NCI-H2107 treated with DMSO at 0.1 percent for 48 hours (cell line): ENCODE results near the gene BMP7.

ENCODE experiments used
- DNase-seq: peaks from one replicate; lab custom pipeline; 2025; ENCODE audit not compliant: unreplicated experiment; lab: John Stamatoyannopoulos, UW

The BMP7 gene

GRCh38 chr20:57155415-57155814 is 111.0 kb downstream of the BMP7 start:
- DNase-seq, result no peak

DNA sequence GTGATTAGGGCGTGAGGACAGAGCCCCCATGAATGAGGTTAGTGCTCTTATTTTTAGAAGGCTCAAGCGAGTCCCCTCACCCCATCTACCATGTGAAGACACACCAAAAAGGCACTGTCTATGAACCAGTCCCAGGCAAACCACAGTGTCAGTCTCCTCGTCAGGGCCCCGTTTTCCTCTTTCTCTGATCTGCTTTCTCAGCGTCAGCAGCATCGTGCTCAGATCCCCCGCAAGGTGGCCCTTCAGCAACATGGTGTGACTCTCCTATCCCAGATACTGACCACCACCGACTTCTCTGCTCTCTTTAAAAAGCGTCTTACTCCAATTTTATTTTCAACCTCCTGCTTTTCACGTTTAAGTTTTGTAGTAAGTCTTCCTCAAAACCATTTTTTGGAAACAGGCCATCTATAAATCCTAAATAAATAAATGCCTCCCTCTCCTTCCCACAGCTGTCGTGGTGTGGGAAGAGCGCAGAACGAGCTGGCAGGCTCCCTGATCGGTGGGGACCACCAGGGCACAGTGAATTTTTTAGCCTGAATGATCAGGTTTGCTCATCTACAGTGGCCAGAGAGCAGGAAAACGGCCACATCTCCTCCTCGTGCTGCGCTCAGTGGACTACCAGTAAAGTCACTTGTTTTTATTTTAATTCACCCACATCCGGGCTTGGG is 113.1 kb downstream of the BMP7 start:
- no peak for DNase-seq

- no peak for DNase-seq
These were observed 113.9 kb downstream of the BMP7 start for GRCh38 chr20:57152557-57152956.

DNA sequence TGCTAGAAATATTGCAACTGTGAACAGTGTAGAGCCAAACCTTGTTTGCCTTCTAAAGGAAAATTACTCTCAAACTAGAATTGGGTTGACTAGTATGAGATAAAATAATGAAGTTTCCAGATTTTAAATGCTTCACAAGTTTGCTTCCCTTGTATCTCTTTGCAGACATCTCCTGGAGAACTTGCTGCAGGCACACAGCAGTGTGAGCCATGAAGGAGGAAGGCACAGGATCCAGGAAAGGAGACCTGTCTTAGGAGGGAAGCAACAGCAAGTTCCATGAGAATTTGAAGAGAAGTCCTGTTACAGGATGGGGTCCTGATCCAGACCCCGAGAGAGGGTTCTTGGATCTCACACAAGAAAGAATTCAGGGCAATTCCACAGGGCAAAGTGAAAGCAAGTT is 115.9 kb downstream of the BMP7 start:
- DNase-seq, result no peak

DNA sequence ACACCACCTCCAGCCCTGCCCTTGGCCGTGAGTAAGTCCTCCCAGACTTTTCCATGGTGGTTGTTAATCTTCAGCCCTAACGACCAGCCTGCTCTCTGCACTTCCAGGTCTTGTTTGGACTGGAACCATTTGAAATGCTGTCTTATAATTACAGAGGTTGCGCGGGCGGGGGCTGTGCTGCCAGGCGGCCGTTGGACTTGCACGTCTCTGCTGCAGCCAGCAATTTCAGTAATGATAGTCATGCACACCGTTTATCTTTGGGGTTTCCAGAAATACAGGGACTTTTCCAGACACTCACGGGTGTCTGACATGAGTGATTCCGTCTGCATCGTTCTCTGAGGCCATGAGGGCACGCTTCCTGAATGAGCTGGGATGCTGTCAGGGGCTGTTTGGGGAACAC is 118.2 kb downstream of the BMP7 start:
- no peak for DNase-seq

GRCh38 chr20:57147185-57147584 is 119.3 kb downstream of the BMP7 start:
- DNase-seq, result no peak

DNA sequence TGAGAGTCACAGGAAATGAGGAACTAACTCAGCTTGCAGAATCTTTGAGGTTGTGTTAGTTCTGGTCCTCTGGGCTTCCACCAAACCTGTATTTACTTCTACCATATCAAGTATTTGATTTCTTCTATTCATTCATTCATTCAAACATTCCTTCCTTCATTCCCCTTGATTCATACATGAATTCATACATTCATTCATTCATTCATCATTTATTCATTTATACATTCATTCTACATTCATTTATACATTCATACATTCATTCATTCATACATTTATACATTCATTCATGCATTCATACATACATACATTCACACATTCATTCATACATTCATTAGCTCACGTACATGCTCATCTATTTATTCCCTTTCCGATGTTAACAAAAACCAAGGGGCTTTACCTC is 120.3 kb downstream of the BMP7 start:
- no peak for DNase-seq

DNA sequence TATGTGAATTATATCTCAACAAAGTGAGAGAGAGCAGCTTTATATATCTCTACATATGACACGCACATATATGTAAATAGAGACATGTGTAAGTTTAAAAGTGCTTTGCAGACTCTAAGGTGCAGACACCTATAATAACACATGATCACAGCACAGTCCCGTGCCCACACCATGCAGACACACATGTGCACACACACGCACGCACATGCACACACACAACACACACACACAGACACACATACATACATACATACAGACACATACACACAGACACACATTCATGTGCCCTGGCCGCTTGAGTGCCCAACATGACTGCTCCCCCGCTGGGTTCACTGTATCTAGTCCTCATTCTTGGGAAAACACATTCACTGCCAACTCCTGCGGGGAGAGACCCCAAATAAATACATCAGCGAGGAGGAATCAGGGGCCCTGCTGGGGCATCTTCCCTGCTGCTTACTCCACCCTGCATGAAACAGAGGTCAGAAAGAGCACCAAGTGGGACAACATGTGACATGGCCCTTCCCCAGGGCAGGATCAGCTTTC is 121.3 kb downstream of the BMP7 start:
- no peak for DNase-seq

DNA sequence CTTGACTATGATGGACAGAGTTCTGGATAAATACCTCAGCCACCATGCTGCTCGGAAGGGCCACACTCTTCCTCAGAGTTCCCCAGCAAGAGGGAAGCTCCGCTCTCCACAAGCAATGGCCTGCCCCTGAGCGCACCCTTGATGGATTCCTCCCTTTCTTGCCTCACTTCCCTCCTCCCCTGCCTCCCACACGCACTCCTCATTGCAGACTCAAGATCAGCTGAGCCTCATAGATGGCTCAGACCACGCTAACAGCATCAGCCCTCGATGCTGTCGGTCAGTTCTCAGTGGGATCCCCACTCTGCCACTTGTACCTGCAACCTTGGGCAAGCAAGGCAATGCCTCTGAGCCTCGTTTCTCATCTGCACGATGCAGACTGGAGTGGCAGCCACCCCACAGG is 123.3 kb downstream of the BMP7 start:
- no peak for DNase-seq

DNA sequence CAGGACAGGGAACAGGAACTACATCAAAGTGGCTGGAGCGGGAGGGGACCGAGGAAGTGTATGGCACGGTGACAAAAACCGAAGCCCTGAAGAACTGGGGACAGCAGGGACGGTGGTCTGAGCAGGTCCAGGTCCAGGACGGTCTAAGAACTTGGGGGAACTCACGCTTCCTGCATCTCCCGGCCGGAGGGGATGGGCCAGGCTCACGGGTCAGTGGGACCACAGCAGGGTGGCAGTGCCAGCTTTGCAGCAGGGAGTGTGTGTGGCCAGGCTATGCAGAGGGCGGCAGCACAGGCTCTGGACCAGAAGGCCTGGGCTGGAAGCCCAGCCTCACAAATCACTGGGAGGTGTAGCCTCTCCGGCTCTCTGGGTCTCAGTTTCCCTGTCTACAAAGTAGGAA is 123.8 kb downstream of the BMP7 start:
- DNase-seq, result no peak

DNA sequence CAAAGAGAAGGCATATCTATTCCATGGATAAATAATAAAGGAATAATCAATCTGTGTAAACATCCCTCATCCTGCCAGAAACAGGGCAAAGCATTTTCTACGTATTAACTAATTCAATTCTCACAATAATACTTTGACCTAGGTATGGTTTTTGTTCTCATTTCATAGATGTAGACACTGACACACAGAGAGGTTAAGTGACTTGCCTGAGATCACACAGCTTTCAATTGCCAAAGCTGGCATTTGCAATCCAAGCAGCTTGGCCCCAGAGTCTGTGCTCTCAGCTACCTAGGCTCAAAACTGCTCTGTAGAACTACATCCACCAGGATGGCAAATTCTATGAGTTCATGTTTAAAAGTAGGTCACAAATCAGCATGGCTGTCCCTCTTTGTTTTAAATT is 124.9 kb downstream of the BMP7 start:
- no peak for DNase-seq

DNA sequence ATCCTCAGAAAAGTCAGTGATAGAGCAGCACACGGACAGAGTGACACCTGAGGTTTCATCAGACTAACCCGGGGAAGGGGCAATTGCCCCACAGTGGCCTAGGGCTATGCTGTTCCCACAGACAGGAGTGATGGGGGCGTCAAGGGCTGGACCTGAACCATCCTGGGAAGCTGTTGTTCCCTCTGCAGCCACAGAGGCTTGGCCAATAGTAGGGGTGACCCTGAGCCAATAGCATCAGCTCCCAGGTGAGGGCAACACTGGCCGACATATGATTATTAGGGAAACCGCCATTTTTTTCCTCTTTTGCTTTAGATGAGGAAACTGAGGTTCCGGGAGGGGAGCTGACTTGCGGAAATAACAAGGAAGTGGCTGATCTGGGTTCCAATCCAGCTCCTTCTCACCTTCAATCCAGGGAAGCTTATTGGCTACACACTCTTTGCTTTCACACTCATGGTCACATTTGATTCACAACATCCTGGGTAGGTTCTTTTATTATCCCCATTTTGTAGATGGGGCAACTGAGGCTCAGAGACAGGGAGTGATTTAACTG is 126.0 kb downstream of the BMP7 start:
- DNase-seq, result no peak

- DNase-seq, result no peak
These were observed 126.9 kb downstream of the BMP7 start for GRCh38 chr20:57139342-57140093.

- no peak for DNase-seq
These were observed 128.0 kb downstream of the BMP7 start for GRCh38 chr20:57138198-57138995.

DNA sequence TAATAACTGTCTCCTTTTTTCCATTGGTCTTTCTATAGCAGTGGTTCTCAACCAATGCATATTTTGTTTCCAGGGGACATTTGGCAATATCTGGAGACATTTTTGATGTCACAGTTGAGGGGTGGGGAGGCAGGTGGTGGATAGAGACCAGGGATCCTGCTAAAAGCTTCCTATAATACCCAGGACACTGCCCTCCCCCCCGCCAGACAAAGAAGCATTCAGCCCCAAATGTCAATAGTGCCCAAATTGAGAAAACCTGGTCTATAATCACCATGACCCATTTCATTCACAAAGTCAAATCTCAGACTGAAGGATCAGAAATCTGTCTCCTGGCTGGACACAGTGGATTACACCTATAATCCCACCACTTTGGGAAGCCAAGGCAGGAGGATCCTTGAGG is 128.8 kb downstream of the BMP7 start:
- DNase-seq, result no peak

GRCh38 chr20:57136734-57137133 is 129.7 kb downstream of the BMP7 start:
- no peak for DNase-seq

DNA sequence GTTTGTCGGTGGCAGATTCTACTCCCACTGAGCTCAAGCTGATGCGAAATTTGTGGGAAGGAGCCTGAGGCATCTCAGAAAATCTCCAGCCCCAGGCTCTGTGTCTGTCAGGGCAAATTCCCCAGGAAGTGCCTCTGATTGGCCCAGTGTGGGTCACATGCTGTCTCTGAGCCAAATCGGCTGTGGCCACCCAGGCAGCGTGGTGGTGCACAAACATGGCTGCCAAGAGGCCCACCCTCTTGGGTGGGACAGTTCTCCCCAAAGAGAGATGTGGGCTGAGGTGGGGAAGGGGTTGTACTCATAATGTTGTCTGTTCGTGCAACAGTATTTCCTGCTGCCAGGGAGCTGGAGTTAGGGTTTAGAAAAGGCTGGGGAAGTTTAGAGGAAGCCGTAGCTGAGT is 130.6 kb downstream of the BMP7 start:
- DNase-seq, result no peak

DNA sequence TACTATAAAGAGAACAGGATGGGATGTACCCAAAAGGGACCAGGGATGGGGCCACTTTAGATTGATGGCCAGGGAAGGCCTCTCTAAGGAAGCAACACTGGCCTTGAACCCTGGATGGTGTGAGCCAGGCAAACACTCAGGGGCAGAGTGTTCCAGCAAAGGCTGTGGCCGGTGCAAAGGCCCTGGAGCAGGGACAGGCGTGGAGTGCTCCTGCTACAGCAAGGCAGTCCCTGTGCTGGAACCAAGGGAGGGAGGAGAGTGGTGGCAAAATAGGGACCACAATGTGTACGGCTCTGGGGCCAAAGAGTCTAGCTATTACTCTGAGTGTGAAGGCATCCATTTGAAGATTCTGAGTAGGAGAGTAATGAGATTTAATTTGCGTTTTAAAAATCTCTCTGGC is 131.6 kb downstream of the BMP7 start:
- DNase-seq, result no peak

DNA sequence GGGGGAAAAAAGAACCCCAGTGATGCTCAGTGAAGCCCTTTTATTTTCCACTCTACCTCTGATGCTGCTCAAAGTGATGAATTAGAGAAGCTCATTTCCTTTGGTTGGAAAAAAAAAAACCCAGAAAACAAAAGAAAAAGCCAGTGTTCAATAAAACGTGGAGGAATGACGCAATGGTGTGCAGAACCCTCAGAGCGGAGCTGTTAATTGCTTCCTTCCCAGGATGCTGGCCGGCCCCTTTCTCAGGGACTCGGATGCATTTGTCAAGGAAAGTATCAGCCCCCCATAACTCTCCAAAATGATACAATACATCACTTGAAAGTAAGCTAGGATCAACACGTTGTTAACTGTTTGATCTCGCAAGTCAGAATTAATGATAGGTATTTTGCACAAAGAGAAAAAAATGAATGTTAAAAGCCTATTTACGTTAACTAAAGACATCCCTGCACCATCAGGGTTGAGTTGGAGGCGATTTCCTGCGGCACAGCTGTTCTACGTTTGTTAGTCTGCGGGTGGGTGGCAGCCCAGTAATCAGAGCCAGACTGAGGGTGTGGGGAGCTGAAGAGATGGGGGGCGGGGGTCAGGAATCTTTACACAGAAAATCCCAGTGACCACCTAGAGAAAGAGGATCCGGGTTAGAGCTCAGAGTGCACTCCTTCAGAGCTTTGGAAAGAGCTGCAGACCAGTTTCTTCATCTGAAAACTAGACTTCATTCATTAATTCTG is 132.4 kb downstream of the BMP7 start:
- no peak for DNase-seq

- no peak for DNase-seq
These were observed 134.6 kb downstream of the BMP7 start for GRCh38 chr20:57131601-57132391.
